ENCODE measurements around the gene LRRN4CL. TPM values are rescaled to one million over a fixed set of nuclear protein-coding genes. Genes with fewer than 3 reads are reported as not detected.
"Not testable (repeated sequence)": the region's sequence is repeated elsewhere in the genome, so short reads cannot be mapped to it uniquely, and the experiment has no call there.

Gene LRRN4CL
- total RNA-seq, 4 donors from 2014 or later = 3.7 to 6.4 (median 5.9) TPM

DNA sequence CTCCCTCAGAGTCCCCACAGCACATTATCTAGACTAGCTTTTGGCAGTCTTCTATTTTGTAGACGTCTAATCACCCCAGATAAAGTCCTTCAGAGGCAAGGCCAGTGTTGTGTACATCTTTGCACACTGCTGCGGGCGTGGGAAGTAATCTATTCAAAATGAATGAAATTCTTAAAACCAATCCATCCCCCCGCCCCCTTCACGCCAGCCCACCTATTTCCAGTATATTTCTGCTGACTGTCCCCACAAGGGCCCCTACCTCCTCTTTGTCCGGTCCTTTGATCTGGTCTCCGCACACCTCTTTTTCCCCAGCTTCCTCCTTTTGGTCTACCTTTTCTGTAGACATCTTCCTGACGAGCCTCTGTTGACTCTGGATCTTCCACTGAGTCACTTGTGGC, 17.5 kb upstream of the LRRN4CL start:
- DNase-seq = no peak
- Histone ChIP-seq H3K4me1 (peaks cover 34% of the 10 kb centered on the region in 2 donors), H3K4me3 (peak overlapping the region; percentile 79 to 93 (median 87)), H3K9me3 (no peaks in the 10 kb centered on the region), H3K27ac (peak overlapping the region; percentile 84 to 94 (median 89)), H3K36me3 (peaks cover 0 to 19% of the 10 kb centered on the region in 2 donors), H3K27me3 (no peaks in the 10 kb centered on the region)
- TF ChIP-seq CTCF (IDR thresholded peaks at IDR 0.05 in 4 of 5, conservative IDR thresholded peaks at IDR 0.05 in 1 of 5) (no peak), POLR2A (IDR thresholded peaks at IDR 0.05) (no peak)
- in situ Hi-C loops (cut with MboI; ENCODE audit: low sequenced_read_pairs in 4 of 4) = loop anchor here in 1 of 4 donors (25.0 kb wide), 1 partner anchor 95 kb away; the partner anchor contains the start of genes B3GAT3, EML3, MTA2 and ROM1
- intact Hi-C loops (cut with DNase I; ENCODE audit: low total_unique reads) = loop anchor here (5.0 kb wide), 2 partner anchors 105 to 135 kb away; partner anchors contain the start of gene MTA2
- no peak for ATAC-seq

- Histone ChIP-seq H3K36me3 (peaks cover 0 to 24% of the 10 kb centered on the region in 2 donors), H3K27ac (peak overlapping the region; percentile 84 to 94 (median 89)), H3K9me3 (no peaks in the 10 kb centered on the region), H3K27me3 (no peaks in the 10 kb centered on the region), H3K4me1 (peaks cover 34% of the 10 kb centered on the region in 2 donors), H3K4me3 (peak overlapping the region; percentile 79 to 93 (median 87))
- in situ Hi-C loops (cut with MboI; ENCODE audit: low sequenced_read_pairs in 4 of 4) = loop anchor here in 1 of 4 donors (25.0 kb wide), 1 partner anchor 94 kb away; the partner anchor contains the start of genes B3GAT3, EML3, MTA2 and ROM1
- DNase-seq = peak; percentile 86 to 93
- intact Hi-C loops (cut with DNase I; ENCODE audit: low total_unique reads) = loop anchor here (5.0 kb wide), 2 partner anchors 104 to 136 kb away; partner anchors contain the start of gene MTA2
- TF ChIP-seq CTCF (IDR thresholded peaks at IDR 0.05 in 4 of 5, conservative IDR thresholded peaks at IDR 0.05 in 1 of 5) = no peak
- TF ChIP-seq POLR2A (IDR thresholded peaks at IDR 0.05) = peak; percentile 53 to 67
- ATAC-seq = peak; percentile 65 to 80
Measured at GRCh38 chr11:62705880-62706849, 16.8 kb upstream of the LRRN4CL start.

GRCh38 chr11:62705413-62705812, 16.1 kb upstream of the LRRN4CL start:
- in situ Hi-C loops (cut with MboI; ENCODE audit: low sequenced_read_pairs in 4 of 4) (loop anchor here in 1 of 4 donors (25.0 kb wide), 1 partner anchor 93 kb away; the partner anchor contains the start of genes B3GAT3, EML3, MTA2 and ROM1), intact Hi-C loops (cut with DNase I; ENCODE audit: low total_unique reads) (loop anchor here (5.0 kb wide), 2 partner anchors 103 to 137 kb away; partner anchors contain the start of gene MTA2)
- Histone ChIP-seq H3K9me3 (no peaks in the 10 kb centered on the region), H3K27ac (peak overlapping the region; percentile 84 to 94 (median 89)), H3K27me3 (no peaks in the 10 kb centered on the region), H3K4me3 (peak overlapping the region; percentile 79 to 93 (median 87)), H3K36me3 (peaks cover 0 to 23% of the 10 kb centered on the region in 2 donors), H3K4me1 (peaks cover 29 to 34% of the 10 kb centered on the region in 2 donors)
- TF ChIP-seq POLR2A (IDR thresholded peaks at IDR 0.05) (no peak), CTCF (IDR thresholded peaks at IDR 0.05 in 4 of 5, conservative IDR thresholded peaks at IDR 0.05 in 1 of 5) (no peak)
- DNase-seq (no peak), ATAC-seq (no peak)

DNA sequence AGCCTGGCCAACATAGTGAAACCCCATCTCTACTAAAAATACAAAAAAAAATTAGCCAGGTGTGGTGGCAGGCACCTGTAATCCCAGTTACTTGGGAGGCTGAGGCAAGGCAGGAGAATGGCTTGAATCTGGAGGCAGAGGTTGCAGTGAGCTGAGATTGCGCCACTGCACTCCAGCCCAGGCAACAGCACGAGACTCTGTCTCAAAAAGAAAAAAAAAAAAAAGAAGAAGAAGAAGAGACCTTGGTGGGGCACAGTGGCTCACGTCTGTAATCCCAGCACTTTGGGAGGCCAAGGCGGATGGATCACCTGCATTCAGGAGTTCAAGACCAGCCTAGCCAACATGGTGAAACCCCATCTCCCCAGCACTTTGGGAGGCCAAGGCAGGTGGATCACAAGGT, 14.6 kb upstream of the LRRN4CL start:
- Histone ChIP-seq H3K36me3 (peaks cover 0 to 28% of the 10 kb centered on the region in 2 donors), H3K4me1 (peaks cover 23 to 26% of the 10 kb centered on the region in 2 donors), H3K27ac (peak overlapping the region in 1 of 4 donors; percentile 94)
- H3K27me3 ChIP-seq; H3K4me3 ChIP-seq; ATAC-seq; intact Hi-C loops (cut with DNase I; ENCODE audit: low total_unique reads); H3K9me3 ChIP-seq; DNase-seq: not testable (repeated sequence)
- in situ Hi-C loops (cut with MboI; ENCODE audit: low sequenced_read_pairs in 4 of 4) = loop anchor here in 1 of 4 donors (25.0 kb wide), 1 partner anchor 92 kb away; the partner anchor contains the start of genes B3GAT3, EML3, MTA2 and ROM1

All from gastrocnemius medialis (tissue), 4 donors.